Stimulated activated memory B cell treated with anti-CD40 and anti-IgM and Interleukin-4, amounts not matched to agents 10 μg/mL and 1 μg/mL and 100 μg/mL, for 72 hours (primary cell): ENCODE results near the gene PELI3.
A peak's percentile ranks its signal among the peaks of the same experiment; 100 is the strongest.

Source experiments
- ATAC-seq: fragments of 150-1000 bp; cut with Tn5 transposase; 2 replicates; pipeline ENCODE4 v1.10.0; 2021
- H3K27ac Mint-ChIP-seq: one replicate; pipeline ENCODE4 v1.8.0; 2022; ENCODE audit warnings: mild to moderate bottlenecking, mixed read lengths
- H3K27me3 Mint-ChIP-seq: one replicate; pipeline ENCODE4 v1.8.0; 2022; ENCODE audit warnings: mixed read lengths
- H3K36me3 Mint-ChIP-seq: one replicate; pipeline ENCODE4 v1.8.0; 2022; ENCODE audit warnings: mixed read lengths
- H3K4me1 Mint-ChIP-seq: one replicate; pipeline ENCODE4 v1.8.0; 2022; ENCODE audit warnings: mixed read lengths
- H3K4me3 Mint-ChIP-seq: one replicate; pipeline ENCODE4 v1.8.0; 2022; ENCODE audit warnings: mild to moderate bottlenecking, moderate library complexity, mixed read lengths
- H3K9me3 Mint-ChIP-seq: one replicate; pipeline ENCODE4 v1.8.0; 2022; ENCODE audit warnings: mixed read lengths

PELI3 gene

GRCh38 chr11:66497206-66497605 lies 30.5 kb downstream of the PELI3 start:
- Mint-ChIP-seq H3K9me3 (no peaks in the 10 kb centered on the region), H3K36me3 (peaks cover 53% of the 10 kb centered on the region), H3K4me1 (no peaks in the 10 kb centered on the region), H3K27me3 (no peaks in the 10 kb centered on the region), H3K4me3 (no peak overlapping the region), H3K27ac (no peak overlapping the region)
- ATAC-seq, result no peak

GRCh38 chr11:66498506-66498905 lies 31.8 kb downstream of the PELI3 start:
- Mint-ChIP-seq H3K9me3 (no peaks in the 10 kb centered on the region), H3K27ac (no peak overlapping the region), H3K4me1 (no peaks in the 10 kb centered on the region), H3K36me3 (peaks cover 43% of the 10 kb centered on the region), H3K4me3 (no peak overlapping the region), H3K27me3 (no peaks in the 10 kb centered on the region)
- no peak for ATAC-seq

GRCh38 chr11:66505276-66505816 lies 38.6 kb downstream of the PELI3 start:
- Mint-ChIP-seq H3K27ac (no peak overlapping the region), H3K27me3 (no peaks in the 10 kb centered on the region), H3K9me3 (no peaks in the 10 kb centered on the region), H3K36me3 (peaks cover 64% of the 10 kb centered on the region), H3K4me1 (peaks cover 3% of the 10 kb centered on the region), H3K4me3 (no peak overlapping the region)
- no peak for ATAC-seq

GRCh38 chr11:66509131-66509561 lies 42.4 kb downstream of the PELI3 start:
- Mint-ChIP-seq H3K4me1 (peaks cover 15% of the 10 kb centered on the region), H3K9me3 (no peaks in the 10 kb centered on the region), H3K36me3 (peaks cover 43% of the 10 kb centered on the region), H3K27ac (no peak overlapping the region), H3K27me3 (no peaks in the 10 kb centered on the region), H3K4me3 (no peak overlapping the region)
- no peak for ATAC-seq

- Mint-ChIP-seq H3K27me3 (no peaks in the 10 kb centered on the region), H3K36me3 (peaks cover 44% of the 10 kb centered on the region), H3K4me3 (peak within 1 kb of the TSS; percentile 86), H3K4me1 (peaks cover 15% of the 10 kb centered on the region), H3K27ac (peak within 1 kb of the TSS; percentile 66), H3K9me3 (no peaks in the 10 kb centered on the region)
- peak; percentile 97 for ATAC-seq
These were observed 43.7 kb downstream of the PELI3 start, which contains the start of gene BBS1 for GRCh38 chr11:66510271-66510989. BBS1 (plus strand) TSS chr11:66510635; CDS start chr11:66510660, 25 bp downstream.

GRCh38 chr11:66510990-66511339 lies 44.3 kb downstream of the PELI3 start:
- no peak for ATAC-seq
- H3K4me3 Mint-ChIP-seq, result peak overlapping the region; percentile 86
- H3K4me1 Mint-ChIP-seq, result peaks cover 15% of the 10 kb centered on the region
- no peaks in the 10 kb centered on the region for H3K9me3 Mint-ChIP-seq
- H3K27me3 Mint-ChIP-seq, result no peaks in the 10 kb centered on the region
- H3K36me3 Mint-ChIP-seq, result peaks cover 42% of the 10 kb centered on the region
- peak overlapping the region; percentile 66 for H3K27ac Mint-ChIP-seq

- H3K36me3 Mint-ChIP-seq, result peaks cover 64% of the 10 kb centered on the region
- H3K27ac Mint-ChIP-seq, result no peak overlapping the region
- no peaks in the 10 kb centered on the region for H3K9me3 Mint-ChIP-seq
- no peaks in the 10 kb centered on the region for H3K4me1 Mint-ChIP-seq
- ATAC-seq, result no peak
- H3K4me3 Mint-ChIP-seq, result no peak overlapping the region
- H3K27me3 Mint-ChIP-seq, result no peaks in the 10 kb centered on the region
These were observed 56.9 kb downstream of the PELI3 start for GRCh38 chr11:66523611-66524010.

GRCh38 chr11:66524304-66525040 lies 57.8 kb downstream of the PELI3 start:
- no peaks in the 10 kb centered on the region for H3K27me3 Mint-ChIP-seq
- no peaks in the 10 kb centered on the region for H3K9me3 Mint-ChIP-seq
- H3K27ac Mint-ChIP-seq, result no peak overlapping the region

More at GRCh38 chr11:66524304-66525040, 57.8 kb downstream of the PELI3 start:
- peaks cover 59% of the 10 kb centered on the region for H3K36me3 Mint-ChIP-seq
- H3K4me1 Mint-ChIP-seq, result no peaks in the 10 kb centered on the region
- no peak overlapping the region for H3K4me3 Mint-ChIP-seq
- no peak for ATAC-seq
